HG03439 (cell line): Measurements from ENCODE around the gene LRPAP1.
"Not testable (repeated sequence)": the region's sequence is repeated elsewhere in the genome, so short reads cannot be mapped to it uniquely, and the experiment has no call there.

Experiments used
- ATAC-seq: cut with Tn5 transposase; IDR thresholded peaks from one replicate; pipeline ENCODE4 v1.9.1; 2021; ENCODE audit warnings: mild to moderate bottlenecking, moderate library complexity; ENCODE audit not compliant: unreplicated experiment

The LRPAP1 gene

DNA sequence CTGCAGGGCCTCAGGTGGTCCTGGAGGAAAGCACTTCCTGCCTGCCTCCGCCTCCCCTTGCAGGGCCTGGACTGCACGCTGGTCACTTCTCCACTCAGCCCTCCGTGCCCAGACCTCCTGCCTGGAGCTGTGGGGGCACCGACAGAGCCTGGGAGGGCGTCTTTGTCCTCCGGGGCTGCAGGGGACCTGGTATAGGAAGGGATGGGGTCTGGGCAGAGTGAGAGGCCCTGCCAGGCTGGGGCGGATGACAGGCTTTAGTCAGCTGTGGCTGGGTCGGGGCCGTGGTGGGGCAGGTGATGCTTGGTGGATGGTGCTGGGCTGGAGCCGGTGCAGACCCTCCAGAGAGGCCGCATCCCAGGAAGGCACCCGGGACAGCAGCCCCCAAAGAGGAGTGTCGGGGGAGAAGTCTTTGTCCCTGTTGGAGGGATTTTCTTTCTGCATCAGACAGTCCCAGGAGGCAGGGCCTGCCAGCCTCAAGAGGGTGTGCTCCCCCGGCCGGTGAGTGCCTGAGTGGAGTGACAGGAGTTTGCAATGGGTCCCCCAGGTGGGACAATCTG is 67.8 kb downstream of the LRPAP1 start:
- ATAC-seq, result no peak

DNA sequence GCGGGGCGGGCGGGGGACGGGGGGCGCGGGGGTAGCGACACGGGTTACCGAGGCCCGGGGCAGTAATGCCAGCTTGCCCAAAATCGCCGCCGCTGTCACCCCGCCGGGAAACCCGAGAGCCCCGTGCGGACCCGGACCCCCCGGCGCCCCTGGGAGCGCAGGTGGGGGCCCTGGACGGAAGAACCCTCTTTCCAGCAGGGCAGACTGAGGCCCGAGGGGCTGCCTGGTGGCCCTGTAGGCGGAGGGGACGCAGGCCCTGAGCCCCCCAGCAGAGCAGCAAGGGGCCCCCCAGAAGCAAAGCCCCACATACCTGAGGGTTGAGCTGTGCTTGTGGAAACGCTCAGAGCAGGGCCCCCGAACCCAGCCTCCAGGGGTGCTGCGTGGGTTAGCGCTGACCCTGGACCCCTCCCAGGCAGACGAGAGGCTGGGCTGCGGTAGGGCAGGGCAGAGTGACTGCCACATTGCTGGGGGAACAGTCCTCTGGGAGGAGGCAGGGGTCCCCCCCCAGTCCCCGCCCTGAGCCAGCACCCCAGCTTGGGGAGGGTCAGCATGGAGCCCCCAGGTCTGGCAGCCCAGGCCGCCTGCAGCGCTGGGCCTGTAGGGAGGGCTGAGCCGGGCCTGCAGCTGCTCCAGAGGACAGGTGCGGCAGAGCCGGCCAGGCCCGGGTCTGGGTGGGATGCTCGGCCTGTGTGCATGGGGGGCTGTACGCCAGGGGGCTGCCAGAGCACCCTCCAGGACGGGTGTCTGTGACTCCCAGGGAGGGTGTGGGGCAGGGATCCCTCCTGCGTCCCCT is 68.5 kb downstream of the LRPAP1 start:
- ATAC-seq, result no peak

GRCh38 chr4:3462790-3463415 is 69.3 kb downstream of the LRPAP1 start, which contains the start of gene DOK7:
TSS of gene DOK7 (plus strand) at chr4:3463306. CDS start at chr4:3463376, 70 bp downstream.
- no peak for ATAC-seq

GRCh38 chr4:3462321-3462789 is 69.9 kb downstream of the LRPAP1 start:
- no peak for ATAC-seq

DNA sequence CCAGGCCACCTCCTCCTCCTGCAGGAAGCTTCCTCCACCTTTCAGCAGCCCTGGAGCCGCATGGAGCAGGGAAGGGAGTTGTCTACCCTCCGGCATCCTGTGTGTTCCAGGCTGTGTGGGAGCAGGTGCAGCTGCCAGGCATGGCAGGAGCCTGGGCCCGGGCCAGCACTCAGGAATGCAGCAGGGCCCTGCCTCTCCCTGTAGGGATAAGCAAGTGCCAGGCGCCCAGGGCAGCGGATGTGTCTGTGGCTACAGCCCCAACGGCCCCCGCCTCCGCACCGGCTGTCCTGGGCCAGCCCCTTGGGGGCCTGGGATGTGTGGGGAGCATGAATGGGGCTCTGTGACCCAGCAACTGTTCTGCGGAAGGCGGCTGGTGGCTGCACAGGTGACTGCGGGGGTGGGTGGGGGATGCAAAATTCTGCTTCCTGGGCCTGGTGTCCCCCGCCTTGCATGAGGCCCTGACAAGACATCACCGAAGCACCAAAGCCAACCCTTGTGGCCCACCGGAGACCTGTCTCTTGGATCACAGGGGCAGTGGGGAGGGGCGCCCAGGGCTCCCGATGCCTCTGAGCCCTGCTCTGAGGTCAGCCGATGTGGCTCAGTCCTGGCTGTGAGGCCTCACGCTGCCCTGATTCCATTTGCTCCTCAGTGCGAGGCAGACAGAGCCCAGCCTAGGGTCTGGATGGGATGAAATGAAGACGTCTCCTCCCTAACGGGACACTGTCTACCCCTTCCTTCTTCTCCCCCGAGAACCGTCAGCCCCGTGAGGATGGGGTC is 70.5 kb downstream of the LRPAP1 start:
- no peak for ATAC-seq

DNA sequence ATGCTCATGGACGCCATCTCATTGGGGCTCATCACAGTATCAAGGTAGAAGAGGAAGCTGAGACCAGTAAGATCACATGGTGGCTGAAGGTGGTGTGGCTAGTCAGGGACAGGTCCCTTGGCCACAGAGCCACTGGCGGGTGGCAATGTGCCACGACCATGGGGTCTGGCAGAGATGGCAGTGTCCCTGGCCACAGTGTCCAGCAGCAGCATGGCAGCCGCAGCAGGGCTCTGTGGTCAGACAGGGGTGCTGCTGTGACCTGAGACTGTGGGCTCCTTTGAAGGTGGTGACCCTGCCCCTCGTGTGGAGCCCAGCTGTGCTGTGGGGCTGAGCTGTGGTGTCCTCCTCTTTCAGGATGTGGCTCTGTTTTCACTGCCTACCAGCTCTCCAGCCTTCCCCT is 71.3 kb downstream of the LRPAP1 start:
- ATAC-seq, result no peak

DNA sequence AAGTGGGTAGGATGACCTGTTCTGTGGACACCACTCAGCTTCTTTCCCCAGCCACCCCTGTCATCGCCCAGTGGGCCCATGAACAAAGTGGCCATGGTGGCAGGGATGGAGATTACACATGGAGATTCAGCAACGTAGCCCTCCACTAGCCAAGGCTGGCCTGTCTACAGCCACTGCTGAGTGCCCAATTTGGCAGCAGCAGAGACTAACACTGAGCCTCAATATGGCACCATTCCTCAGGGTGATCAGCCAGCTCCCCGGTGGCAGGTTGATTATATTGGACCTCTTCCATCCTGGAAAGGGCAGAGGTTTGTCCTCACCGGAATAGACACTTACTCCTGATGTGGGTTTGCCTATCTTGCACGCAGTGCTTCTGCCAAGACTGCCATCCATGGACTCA is 73.1 kb downstream of the LRPAP1 start:
- ATAC-seq, result not testable (repeated sequence)

- ATAC-seq, result no peak
Observed at GRCh38 chr4:3458371-3458770, 73.9 kb downstream of the LRPAP1 start.

GRCh38 chr4:3455596-3455995 is 76.6 kb downstream of the LRPAP1 start:
- not testable (repeated sequence) for ATAC-seq
